ENCODE measurements around the gene TMEM119. TPM values are rescaled to one million over a fixed set of nuclear protein-coding genes. Genes with fewer than 3 reads are reported as not detected.

The TMEM119 gene
- total and polyA plus RNA-seq, 9 of the 15 experiments (the other 6 are each of a cell fraction or from before 2014, with no cell fraction given): 0.18 TPM; not detected in 8

GRCh38 chr12:108573317-108573716 is 24.6 kb downstream of the TMEM119 start (continued):
- TF ChIP-seq HEY1 (CRISPR knock-in tag; IDR thresholded peaks at IDR 0.05; ENCODE audit: borderline replicate concordance): no peak
- TF ChIP-seq ZNF584 (CRISPR knock-in tag; IDR thresholded peaks at IDR 0.05; ENCODE audit: low read depth): no peak
- no peak for TF ChIP-seq MCM5 (IDR thresholded peaks at IDR 0.05; ENCODE audit: low read depth)
- TF ChIP-seq ZNF444 (CRISPR knock-in tag; IDR thresholded peaks at IDR 0.05): no peak
- TF ChIP-seq ZNF140 (CRISPR knock-in tag; IDR thresholded peaks at IDR 0.05): no peak
- no peak for TF ChIP-seq BDP1 (IDR thresholded peaks at IDR 0.05; ENCODE audit: insufficient read depth, insufficient read length)
- no peak for TF ChIP-seq CREB5 (CRISPR knock-in tag; IDR thresholded peaks at IDR 0.05)
- no peak for TF ChIP-seq ZNF347 (CRISPR knock-in tag; IDR thresholded peaks at IDR 0.05; ENCODE audit: low read depth)
- TF ChIP-seq KDM1A (IDR thresholded peaks at IDR 0.05): no peak
- no peak for TF ChIP-seq MED1 (CRISPR knock-in tag; IDR thresholded peaks at IDR 0.05; ENCODE audit: borderline replicate concordance)
- no peak for TF ChIP-seq POLR3G (IDR thresholded peaks at IDR 0.05; ENCODE audit: extremely low read depth, insufficient read length, insufficient replicate concordance)
- TF ChIP-seq ZNF764 (CRISPR knock-in tag; IDR thresholded peaks at IDR 0.05; ENCODE audit: low read depth): no peak
- TF ChIP-seq HNRNPLL (IDR thresholded peaks at IDR 0.05; ENCODE audit: low read depth, low read length, poor library complexity, severe bottlenecking): no peak
- no peak for TF ChIP-seq PKNOX1 (IDR thresholded peaks at IDR 0.05)
- TF ChIP-seq DPF2 (IDR thresholded peaks at IDR 0.05): no peak
- no peak for TF ChIP-seq L3MBTL2 (IDR thresholded peaks at IDR 0.05)
- no peak for TF ChIP-seq POU5F1 (IDR thresholded peaks at IDR 0.05; ENCODE audit: borderline replicate concordance, low read depth, low read length, partially characterized antibody)
- TF ChIP-seq KDM2B (CRISPR knock-in tag; IDR thresholded peaks at IDR 0.05): no peak
- no peak for TF ChIP-seq ARID4B (CRISPR knock-in tag; IDR thresholded peaks at IDR 0.05)
- no peak for TF ChIP-seq NR1H2 (CRISPR knock-in tag; IDR thresholded peaks at IDR 0.05)
- TF ChIP-seq CTCFL (IDR thresholded peaks at IDR 0.05; ENCODE audit: borderline replicate concordance, insufficient read depth, low read depth, low read length, poor library complexity, severe bottlenecking): no peak
- no peak for TF ChIP-seq HSF4 (CRISPR knock-in tag; IDR thresholded peaks at IDR 0.05; ENCODE audit: borderline replicate concordance)
